HG03280 (cell line): ENCODE results near the gene RECK.

Experiments used
- ATAC-seq: cut with Tn5 transposase; IDR thresholded peaks from one replicate; pipeline ENCODE4 v1.9.1; 2021; ENCODE audit warnings: mild to moderate bottlenecking, moderate library complexity; ENCODE audit not compliant: unreplicated experiment

RECK gene

DNA sequence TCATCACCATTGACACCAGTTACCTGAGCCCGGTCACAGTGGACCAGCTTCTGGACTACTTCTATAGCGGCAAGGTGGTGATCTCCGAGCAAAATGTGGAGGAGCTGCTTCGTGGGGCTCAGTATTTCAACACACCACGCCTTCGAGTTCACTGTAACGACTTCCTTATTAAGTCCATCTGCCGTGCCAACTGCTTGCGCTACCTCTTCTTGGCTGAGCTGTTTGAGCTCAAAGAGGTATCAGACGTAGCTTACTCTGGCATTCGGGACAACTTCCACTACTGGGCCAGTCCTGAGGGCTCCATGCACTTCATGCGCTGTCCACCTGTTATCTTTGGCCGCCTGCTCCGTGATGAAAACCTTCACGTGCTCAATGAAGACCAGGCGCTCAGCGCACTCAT, 133.0 kb downstream of the RECK start:
- ATAC-seq = no peak

DNA sequence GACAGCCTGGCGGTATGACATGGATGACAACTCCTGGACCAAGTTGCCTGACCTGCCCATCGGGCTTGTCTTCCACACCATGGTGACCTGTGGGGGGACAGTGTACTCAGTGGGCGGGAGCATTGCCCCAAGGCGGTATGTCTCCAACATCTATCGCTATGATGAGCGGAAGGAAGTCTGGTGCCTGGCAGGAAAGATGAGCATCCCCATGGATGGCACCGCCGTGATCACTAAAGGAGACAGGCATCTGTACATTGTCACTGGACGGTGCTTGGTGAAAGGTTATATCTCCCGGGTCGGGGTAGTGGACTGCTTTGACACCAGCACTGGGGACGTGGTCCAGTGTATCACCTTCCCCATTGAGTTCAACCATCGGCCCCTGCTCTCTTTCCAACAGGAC, 133.8 kb downstream of the RECK start:
- ATAC-seq = no peak

DNA sequence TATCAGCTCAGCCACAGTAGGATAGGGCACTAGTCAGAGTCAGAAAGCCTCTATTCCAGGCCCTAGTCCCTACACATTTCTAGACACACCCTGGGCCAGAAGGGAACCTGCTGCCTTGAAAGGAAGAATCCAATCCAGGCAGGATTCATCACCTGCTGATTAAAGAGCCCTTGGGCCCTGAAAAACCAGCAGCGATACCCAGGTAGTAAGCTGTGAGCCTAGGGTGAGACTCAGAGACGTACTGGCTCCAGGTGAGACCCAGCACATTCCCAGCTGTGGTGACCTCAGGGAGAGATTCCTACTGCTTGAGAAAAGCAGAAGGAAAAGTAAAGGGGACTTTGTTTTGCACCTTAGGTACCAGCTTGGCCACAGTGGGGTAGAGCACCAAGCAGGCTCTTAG, 137.1 kb downstream of the RECK start:
- no peak for ATAC-seq
